ENCODE results near the gene SLC40A1. TPM values are rescaled to one million over a fixed set of nuclear protein-coding genes. Genes with fewer than 3 reads are reported as not detected.

SLC40A1 gene
- total and polyA plus RNA-seq, 2 of the 8 experiments (the other 6 are each of a cell fraction or from before 2014, with no cell fraction given): 0.03 TPM; not detected in 1

- Histone ChIP-seq H3K23me2 (ENCODE audit: low read depth, low read length) (no peaks in the 10 kb centered on the region), H3K27me3 (replicated peaks in 1 of 4; ENCODE audit: control insufficient read depth in 3 of 4, extremely low read depth in 1 of 4, insufficient read depth in 3 of 4, low read length in 3 of 4) (no peaks in the 10 kb centered on the region), H4K91ac (replicated peaks; ENCODE audit: insufficient read length, low read length) (no peak overlapping the region), H2BK12ac (ENCODE audit: low read depth, low read length) (no peak overlapping the region), H3K56ac (replicated peaks; ENCODE audit: insufficient read length, low read depth, low read length) (no peak overlapping the region), H4K5ac (ENCODE audit: insufficient read length, low read depth, low read length) (no peak overlapping the region), H3K9ac (replicated peaks in 1 of 4; ENCODE audit: extremely low read depth in 1 of 4, low read depth in 3 of 4, low read length in 3 of 4) (no peak overlapping the region), H2BK15ac (ENCODE audit: low read length) (no peak overlapping the region), H3K18ac (ENCODE audit: extremely low read depth, low read length) (no peak overlapping the region), H3K4ac (replicated peaks; ENCODE audit: insufficient read length, low read depth, low read length) (no peak overlapping the region), H3K4me2 (ENCODE audit: insufficient read depth in 1 of 2, low read depth in 2 of 2, low read length in 2 of 2) (no peak overlapping the region), H3K36me3 (ENCODE audit: control insufficient read depth in 2 of 4, insufficient read depth in 4 of 4, low read length in 3 of 4) (no peaks in the 10 kb centered on the region), H3K27ac (ENCODE audit: low read depth, low read length) (no peak overlapping the region), H2BK5ac (ENCODE audit: low read depth, low read length) (no peak overlapping the region), H2AK5ac (ENCODE audit: low read depth, low read length) (no peak overlapping the region), H3K4me3 (ENCODE audit: extremely low read depth in 1 of 4, insufficient read depth in 2 of 4, low read depth in 3 of 4, low read length in 4 of 4) (no peak overlapping the region), H2BK20ac (ENCODE audit: low read length) (no peak overlapping the region), H2AFZ (ENCODE audit: low read length) (no peak overlapping the region), H3K9me3 (ENCODE audit: insufficient read depth in 2 of 2, low read depth in 1 of 2, low read length in 1 of 2) (no peaks in the 10 kb centered on the region), H4K8ac (ENCODE audit: extremely low read depth, insufficient read depth, low read length) (no peak overlapping the region), H3K79me1 (ENCODE audit: low read depth, low read length) (no peaks in the 10 kb centered on the region), H2BK120ac (replicated peaks; ENCODE audit: low read depth, low read length) (no peak overlapping the region), H3K14ac (ENCODE audit: insufficient read length) (no peak overlapping the region), H3K79me2 (ENCODE audit: control insufficient read depth in 1 of 2, insufficient read depth in 2 of 2, low read length in 2 of 2) (no peaks in the 10 kb centered on the region), H4K20me1 (replicated peaks in 1 of 2; ENCODE audit: control insufficient read depth in 1 of 2, insufficient read depth in 2 of 2, low read length in 2 of 2) (no peaks in the 10 kb centered on the region), H3K23ac (ENCODE audit: insufficient read length) (no peak overlapping the region), H3K4me1 (replicated peaks in 1 of 4; ENCODE audit: control insufficient read depth in 3 of 4, insufficient read depth in 4 of 4, low read length in 3 of 4) (peaks cover 0 to 6% (median 2%) of the 10 kb centered on the region in 4 experiments; a peak in 2 of 7 replicates)
- FAIRE-seq: no peak
- DNase-seq (ENCODE audit: low read depth in 1 of 2, low spot score in 2 of 2): no peak
- CTCF ChIA-PET (ENCODE audit: partially characterized antibody): interaction anchor here (0.8 to 1.3 kb wide), 2 partner anchors 9 to 39 kb away, joined by 3 read pairs; no protein-coding TSS in a partner anchor
- POLR2A ChIA-PET (ENCODE audit: partially characterized antibody): no interaction called here
- TF ChIP-seq TEAD4 (IDR thresholded peaks at IDR 0.05; ENCODE audit: low read depth, low read length): peak; percentile 40; the same call in 1 of the 2 replicates
- TF ChIP-seq NANOG (IDR thresholded peaks at IDR 0.05; ENCODE audit: insufficient read depth, low read depth, low read length, poor library complexity, severe bottlenecking): no peak
- 88% methylated on average over 6 of the region's 6 CpGs; no CpG with 5 or more reads in 1 of the 2 experiments for WGBS, 2 experiments (ENCODE audit: extremely low coverage in 1 of 2, insufficient coverage in 1 of 2, insufficient read length in 1 of 2, insufficient replicate concordance in 2 of 2, low coverage in 1 of 2, low lambda C conversion rate in 2 of 2, missing lambda C conversion rate in 1 of 2)
Observed at GRCh38 chr2:189558516-189559272, 21.9 kb downstream of the SLC40A1 start.

Measured in H1 (cell line).